GM19238 (cell line): ENCODE results near the gene C6orf47.
A peak's percentile ranks its signal among the peaks of the same experiment; 100 is the strongest.

Experiments used
- DNase-seq: peaks from one replicate; pipeline ENCODE4 v3.0.0; 2011; ENCODE audit warnings: low spot score; ENCODE audit not compliant: insufficient read length

Gene C6orf47

GRCh38 chr6:31636698-31637596, 23.6 kb downstream of the C6orf47 start:
- DNase-seq = no peak

DNA sequence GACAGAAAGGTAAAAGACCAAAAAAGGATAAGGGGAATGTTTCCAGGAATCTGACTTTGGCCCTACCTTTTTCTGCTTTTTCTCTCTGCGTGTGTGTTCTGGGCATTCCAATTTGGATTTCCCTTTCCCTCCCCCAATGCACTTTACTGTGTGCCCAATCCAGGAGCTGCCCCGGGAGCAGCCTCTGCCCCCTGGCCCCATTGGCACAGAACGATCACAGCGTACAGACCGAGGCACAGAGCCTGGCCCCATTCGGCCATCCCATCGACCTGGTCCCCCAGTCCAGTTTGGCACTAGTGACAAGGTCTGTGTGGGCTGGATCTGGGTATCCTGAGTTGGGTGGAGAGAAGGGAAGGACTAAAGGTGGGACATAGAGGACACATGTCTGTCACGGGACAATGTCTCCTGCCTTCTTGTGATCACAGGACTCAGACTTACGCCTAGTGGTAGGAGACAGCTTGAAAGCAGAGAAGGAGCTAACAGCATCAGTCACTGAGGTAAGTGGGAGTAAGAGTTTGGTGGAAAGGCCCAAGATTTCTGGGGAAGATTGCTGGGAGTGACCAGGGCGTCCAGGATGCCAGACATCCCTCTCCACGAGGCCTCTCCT, 25.5 kb downstream of the C6orf47 start:
- no peak for DNase-seq

DNA sequence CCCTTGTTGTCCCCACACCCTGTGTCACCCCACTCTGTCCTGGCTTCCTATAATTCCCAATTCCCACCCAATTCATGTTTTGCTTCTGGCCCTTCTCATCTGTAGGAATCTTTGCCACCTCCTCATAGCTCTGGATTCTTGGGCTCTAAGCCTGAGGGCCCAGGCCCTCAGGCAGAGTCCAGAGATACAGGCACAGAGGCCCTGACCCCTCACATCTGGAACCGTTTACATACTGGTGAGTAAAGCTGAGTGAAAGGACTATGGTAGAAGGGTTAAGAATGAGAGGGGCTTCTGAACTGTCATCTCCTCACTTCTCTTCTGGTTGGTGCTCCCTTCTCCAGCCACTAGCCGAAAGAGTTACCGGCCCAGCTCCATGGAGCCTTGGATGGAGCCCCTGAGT, 26.4 kb downstream of the C6orf47 start:
- DNase-seq = no peak

GRCh38 chr6:31633447-31633846, 27.1 kb downstream of the C6orf47 start:
- no peak for DNase-seq

- no peak for DNase-seq
Observed at GRCh38 chr6:31632279-31632946, 28.2 kb downstream of the C6orf47 start.

DNA sequence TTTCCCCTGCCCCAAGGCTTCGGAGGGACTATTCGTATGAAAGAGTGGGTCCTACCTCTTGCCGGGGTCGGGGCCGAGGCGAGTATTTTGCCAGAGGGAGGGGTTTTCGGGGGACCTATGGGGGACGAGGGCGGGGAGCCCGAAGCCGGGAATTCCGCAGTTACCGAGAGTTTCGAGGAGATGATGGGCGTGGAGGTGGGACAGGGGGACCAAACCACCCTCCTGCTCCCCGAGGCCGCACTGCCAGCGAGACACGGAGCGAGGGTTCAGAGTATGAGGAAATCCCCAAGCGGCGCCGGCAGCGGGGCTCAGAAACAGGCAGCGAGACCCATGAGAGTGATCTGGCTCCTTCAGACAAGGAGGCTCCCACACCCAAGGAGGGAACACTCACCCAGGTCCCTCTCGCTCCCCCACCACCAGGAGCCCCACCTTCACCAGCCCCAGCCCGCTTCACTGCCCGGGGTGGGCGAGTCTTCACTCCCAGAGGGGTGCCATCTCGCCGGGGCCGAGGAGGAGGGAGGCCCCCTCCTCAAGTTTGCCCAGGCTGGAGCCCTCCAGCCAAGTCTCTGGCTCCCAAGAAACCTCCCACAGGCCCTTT, 28.8 kb downstream of the C6orf47 start:
- no peak for DNase-seq

GRCh38 chr6:31631209-31631608, 29.4 kb downstream of the C6orf47 start:
- no peak for DNase-seq

- DNase-seq = no peak
Observed at GRCh38 chr6:31630177-31630934, 30.2 kb downstream of the C6orf47 start.

DNA sequence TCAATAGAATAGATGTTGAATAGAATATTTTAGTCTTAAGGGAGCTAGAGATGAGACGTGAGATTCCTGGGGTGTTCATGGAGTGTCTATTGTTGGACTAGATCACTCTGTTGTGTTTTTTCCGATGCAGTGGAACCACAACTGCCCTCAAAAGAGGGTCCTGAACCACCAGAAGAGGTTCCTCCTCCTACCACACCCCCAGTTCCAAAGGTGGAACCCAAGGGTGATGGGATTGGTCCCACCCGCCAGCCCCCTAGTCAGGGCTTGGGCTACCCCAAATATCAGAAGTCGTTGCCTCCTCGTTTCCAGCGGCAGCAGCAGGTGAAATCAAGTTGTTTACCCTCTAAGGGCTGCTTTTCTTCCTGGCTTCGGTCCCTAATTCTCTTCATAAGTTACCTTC, 31.6 kb downstream of the C6orf47 start:
- DNase-seq = no peak

- DNase-seq = no peak
Observed at GRCh38 chr6:31627690-31628287, 32.8 kb downstream of the C6orf47 start.

DNA sequence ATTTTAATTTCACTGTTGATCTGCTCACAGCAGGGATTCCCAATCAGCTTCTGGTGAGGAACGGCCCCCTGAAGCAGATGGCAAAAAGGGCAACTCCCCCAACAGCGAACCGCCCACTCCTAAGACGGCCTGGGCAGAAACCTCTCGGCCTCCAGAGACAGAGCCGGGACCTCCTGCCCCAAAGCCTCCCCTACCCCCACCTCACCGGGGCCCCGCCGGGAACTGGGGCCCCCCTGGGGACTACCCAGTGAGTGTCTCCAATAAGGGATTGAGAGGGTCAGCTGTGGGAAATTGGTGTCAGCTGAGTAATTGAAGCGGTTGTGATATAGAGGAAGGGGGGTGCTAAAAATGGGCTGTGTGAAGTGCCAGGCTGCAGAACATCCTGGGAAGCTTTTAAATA, 33.6 kb downstream of the C6orf47 start:
- no peak for DNase-seq

DNA sequence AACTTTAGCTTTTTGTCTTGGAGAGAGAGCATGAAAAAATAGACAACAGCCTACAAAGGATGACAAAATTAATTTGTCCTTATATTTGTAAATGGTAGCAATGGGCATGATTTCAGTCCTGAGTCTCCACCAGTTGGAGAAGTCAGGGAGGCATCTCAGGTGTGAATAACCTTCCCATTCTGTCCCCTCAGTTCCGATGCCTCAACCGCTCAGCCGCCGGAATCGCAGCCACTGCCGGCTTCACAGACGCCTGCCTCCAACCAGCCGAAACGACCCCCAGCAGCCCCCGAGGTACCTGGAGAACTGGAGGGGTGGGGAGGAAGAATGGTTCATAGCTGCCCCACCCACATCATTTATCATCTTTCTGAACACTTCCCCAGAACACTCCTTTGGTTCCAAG, 36.5 kb downstream of the C6orf47 start:
- no peak for DNase-seq

DNA sequence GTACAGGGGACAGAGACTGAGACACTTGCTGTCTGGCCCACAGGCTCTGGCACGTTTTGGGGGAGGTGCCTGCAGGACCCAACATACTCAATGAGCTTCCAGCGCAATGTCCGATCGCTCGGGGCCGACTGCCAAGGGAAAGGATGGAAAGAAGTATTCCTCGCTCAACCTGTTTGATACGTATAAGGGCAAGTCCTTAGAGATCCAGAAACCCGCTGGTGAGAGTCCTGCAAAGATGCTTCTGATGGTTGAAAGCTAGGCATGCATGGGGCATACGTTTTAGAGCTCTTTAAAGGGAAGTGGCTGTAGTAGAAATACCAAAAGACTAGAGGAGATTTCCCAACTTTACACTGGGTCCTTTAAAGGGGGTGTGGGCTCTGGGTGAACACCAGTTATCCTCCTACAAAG, 37.9 kb downstream of the C6orf47 start:
- DNase-seq = no peak

GRCh38 chr6:31621991-31622390, 38.6 kb downstream of the C6orf47 start:
- DNase-seq = no peak

GRCh38 chr6:31621320-31621939, 39.1 kb downstream of the C6orf47 start:
- DNase-seq = no peak

GRCh38 chr6:31620586-31621319, 39.8 kb downstream of the C6orf47 start, which contains the start of gene PRRC2A:
PRRC2A (plus strand) TSS chr6:31620715; CDS start chr6:31622790, 2,075 bp downstream.
- peak; percentile 87 for DNase-seq

- DNase-seq = peak; percentile 86
Observed at GRCh38 chr6:31619805-31620585, 40.6 kb downstream of the C6orf47 start.

GRCh38 chr6:31617010-31617409, 43.6 kb downstream of the C6orf47 start:
- no peak for DNase-seq

DNA sequence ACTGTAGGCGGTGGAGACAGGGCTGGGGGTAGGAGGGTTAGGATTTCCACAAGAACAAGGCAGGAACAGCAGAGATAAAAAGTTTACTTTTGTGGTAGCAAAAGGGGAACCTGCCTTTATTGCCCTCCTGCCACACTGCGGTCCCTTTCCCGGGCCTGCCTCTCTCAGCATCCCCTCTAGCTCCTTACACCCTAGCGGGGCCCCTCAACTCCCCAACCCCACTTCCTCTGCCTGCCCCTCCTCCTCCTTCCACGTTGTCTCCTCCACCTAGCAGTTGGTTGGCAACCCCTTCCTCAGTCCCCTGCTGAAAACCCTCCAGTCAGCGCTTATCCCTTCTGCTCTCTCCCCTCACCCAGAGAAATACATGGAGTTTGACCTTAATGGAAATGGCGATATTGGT, 44.8 kb downstream of the C6orf47 start:
- no peak for DNase-seq
